CD4-positive, alpha-beta T cell treated with Interleukin-10 for 1 hour (primary cell): Measurements from ENCODE around the gene PHF20.
"Not testable (repeated sequence)": the region's sequence is repeated elsewhere in the genome, so short reads cannot be mapped to it uniquely, and the experiment has no call there.

ENCODE experiments used
- DNase-seq: peaks from one replicate; pipeline ENCODE4 v3.0.0-alpha.2; 2020

PHF20 gene

DNA sequence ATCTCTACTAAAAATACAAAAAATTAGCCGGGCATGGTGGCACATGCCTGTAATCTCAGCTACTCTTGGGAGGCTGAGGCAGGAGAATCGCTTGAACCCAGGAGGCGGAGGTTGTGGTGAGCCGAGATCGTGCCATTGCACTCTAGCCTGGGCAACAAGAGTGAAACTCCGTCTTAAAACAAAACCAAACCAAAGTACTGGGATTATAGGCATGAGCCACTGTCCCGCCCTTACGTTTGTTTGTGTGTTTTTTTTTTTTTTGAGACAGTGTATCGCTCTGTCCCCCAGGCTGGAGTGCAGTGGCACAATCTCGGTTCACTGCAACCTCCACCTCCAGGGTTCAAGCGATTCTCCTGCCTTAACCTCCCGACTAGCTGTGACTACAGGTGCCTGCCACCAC is 12.0 kb downstream of the PHF20 start:
- not testable (repeated sequence) for DNase-seq

DNA sequence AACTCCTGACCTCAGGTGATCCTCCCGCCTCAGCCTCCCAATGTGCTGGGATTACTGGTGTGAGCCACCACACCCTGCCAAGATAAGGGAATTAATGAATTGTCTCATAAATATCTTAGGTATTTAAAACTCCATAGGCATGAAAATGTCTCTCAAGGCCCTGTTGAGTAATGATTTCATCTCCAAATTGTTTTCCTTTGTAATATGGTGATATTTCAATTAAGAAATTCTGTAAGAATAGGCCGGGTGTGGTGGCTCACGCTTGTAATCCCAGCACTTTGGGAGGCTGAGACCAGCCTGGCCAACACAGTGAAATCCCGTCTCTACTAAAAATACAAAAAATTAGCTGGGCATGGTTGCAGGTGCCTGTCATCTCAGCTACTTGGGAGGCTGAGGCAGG is 13.7 kb downstream of the PHF20 start:
- not testable (repeated sequence) for DNase-seq

DNA sequence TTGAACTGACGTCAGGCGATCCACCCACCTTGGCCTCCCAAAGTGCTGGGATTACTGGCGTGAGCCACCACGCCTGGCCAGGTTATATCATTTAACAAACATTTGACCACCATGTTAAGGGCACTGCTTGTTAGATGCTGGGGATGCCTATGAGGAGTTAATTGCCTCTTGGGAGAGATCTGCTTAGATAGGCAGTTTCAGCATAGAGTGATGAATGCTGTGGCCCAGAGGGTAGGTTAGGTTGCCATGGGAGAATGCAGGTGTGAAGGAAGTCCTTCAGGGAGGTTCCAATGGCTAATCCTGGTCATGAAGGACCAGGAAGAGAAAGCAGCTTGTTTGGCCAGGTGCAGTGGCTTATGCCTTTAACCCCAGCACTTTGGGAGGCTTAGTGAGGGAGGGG is 17.0 kb downstream of the PHF20 start:
- DNase-seq, result no peak

DNA sequence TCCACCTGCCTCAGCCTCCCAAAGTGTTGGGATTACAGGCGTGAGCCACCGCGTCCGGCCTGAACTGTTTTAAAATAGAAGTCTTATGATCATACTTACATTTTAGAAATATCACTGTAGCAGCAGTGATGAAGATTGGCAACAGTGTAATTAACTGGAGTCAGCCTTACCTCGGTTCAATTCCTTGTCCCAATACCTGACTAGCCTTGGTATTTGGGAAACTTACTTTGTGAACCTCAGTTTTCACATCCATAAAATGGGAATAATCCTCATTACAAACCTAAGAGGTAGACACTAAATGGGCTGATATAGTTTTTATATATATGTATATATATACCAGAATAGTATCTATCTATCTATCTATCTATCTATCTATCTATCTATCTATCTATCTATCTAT is 19.3 kb downstream of the PHF20 start:
- no peak for DNase-seq

DNA sequence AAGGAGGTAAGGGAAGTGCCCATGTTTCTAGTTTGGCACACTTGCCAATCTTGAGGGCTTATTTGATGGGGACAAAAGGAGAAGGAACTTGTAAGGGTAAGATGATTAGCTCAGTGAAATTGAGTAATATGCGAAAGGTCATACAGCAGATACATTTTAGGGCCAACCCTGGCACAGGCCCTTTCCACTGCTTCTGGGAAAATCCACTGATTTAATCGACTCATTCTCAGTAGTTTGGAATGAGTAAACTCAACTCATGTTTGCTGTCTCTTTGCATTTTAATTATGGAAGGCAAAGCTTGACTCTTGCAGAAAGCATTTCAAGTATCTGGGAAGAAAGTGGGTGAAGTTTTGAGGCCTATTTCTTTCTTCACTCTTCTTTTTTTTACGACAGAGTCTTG is 20.0 kb downstream of the PHF20 start:
- no peak for DNase-seq

DNA sequence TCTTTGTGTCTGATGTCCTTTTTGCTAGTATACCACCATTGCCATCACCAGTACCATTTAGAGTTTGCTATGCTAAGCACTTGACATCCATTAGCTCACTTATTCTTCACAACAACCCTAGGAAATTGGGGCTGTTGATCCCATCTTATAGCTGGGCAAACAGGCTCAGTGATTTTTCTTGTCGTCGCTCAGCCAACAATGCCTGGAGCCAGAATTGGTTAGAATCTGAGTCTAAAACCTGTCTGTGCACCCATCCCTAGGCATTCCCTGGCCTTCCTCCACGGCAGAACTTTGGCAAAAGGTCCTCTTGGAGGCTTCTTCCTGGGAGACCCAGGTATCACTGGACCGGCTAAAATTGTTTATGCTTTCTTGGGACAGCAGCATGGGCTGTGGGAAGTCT is 20.9 kb downstream of the PHF20 start:
- DNase-seq, result no peak

DNA sequence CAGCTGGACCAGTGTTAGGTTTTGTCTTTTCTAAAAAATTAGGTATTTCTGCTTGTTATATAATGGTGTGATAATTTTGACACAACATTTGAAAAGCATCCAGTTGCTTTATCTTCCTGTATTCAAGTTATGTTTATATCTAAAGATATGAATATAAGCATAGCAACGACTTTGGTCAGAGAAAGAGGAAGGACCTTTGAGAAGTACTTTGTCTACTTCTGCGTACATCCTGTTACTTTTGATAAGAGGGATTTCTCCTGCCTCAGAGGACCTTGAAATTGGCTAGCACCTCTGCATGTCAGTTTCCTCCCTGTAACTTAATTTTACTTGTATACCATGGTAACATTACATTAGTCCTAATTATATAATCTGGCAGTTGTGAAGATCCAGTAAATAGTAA is 24.8 kb downstream of the PHF20 start:
- peak; percentile 42 for DNase-seq

DNA sequence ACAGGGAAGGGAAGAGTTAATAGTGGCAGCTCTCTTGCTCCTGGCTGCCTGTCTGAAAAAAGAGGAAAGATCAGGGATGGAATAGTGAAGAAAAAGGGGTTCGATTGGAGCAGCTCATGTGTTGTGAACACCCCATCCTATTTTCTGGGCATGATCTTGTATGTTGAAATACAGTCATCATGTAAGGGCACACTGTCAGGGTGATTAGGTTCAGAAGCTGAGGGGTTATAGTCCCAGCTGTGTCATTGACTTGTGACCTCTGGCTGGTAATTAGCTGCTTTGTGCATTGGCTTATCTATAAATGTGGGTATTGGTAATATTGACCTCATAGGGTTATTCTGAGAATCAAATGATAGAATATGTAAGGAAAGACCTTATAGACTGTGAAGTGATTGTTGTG is 30.1 kb downstream of the PHF20 start:
- DNase-seq, result no peak

DNA sequence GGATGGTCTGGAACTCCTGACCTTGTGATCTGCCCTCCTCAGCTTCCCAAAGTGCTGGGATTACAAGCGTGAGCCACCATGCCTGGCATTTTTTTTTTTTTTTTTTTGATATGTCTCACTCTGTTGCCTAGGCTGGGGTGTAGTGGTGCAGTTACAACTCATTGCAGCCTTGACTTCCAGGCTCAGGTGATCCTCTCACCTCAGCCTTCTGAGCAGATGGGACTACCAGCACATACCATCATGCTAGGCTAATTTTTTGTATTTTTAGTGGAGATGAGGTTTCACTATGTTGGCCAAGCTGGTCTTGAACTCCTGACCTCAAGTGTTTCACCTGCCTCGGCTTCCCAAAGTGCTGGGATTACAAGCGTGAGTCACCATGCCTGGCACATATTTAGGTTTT is 34.3 kb downstream of the PHF20 start:
- DNase-seq, result no peak

DNA sequence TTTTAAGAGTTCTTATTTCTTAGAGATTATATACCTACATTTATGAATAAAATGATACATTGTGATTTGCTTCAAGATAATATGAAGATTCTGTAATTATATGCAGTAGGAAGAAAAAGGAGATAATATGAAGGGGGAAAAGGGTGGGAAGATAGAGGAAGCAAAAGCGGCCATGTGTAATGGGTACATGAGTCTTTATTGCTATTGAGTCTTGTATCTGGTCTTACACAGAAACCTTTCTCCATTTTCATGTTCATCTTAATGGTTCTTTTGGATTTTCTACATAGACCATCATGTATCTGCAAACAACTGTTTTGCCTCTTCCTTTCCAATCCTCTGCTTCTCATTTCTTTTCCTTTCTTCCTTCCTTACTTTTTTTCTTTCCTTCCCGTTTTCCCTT is 36.1 kb downstream of the PHF20 start:
- DNase-seq, result no peak

DNA sequence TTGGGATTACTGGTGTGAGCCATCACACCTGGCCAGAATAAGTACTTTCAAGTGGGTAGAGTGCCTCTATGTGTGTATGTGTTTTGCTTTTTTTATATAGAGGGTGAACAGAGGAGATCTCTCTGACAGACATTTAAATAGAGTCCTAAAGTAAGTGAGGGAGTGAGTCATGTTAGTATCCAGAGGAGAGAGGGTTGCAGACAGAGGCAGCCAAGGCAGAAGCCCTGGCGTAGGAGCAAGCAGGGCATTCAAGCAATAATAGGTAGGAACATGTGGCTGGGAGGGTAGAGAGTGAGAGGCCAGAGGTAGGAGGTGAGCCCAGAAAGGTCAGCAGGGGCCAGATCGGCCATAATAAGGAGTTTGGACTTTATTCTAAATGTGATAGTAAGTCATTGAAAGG is 48.9 kb downstream of the PHF20 start:
- DNase-seq, result no peak

DNA sequence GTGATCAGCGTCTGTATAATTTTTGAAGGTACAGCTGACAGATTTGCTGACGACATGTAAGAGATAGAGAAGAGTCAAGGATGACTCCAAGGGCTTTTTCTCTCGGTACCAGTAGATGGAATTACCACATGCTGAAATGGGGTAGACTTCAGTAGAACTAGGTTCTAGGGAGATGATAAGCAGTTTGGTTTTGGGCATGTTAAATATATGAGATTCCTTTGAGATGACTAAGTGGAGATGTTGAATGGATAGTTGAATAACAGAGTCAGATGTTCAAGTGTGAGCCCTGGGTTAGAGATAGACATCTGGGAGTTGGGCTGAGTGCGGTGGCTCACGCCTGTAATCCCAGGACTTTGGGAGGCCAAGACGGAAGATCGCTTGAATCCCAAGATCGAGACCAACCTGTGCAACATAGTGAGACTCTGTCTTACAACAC is 50.0 kb downstream of the PHF20 start:
- no peak for DNase-seq

DNA sequence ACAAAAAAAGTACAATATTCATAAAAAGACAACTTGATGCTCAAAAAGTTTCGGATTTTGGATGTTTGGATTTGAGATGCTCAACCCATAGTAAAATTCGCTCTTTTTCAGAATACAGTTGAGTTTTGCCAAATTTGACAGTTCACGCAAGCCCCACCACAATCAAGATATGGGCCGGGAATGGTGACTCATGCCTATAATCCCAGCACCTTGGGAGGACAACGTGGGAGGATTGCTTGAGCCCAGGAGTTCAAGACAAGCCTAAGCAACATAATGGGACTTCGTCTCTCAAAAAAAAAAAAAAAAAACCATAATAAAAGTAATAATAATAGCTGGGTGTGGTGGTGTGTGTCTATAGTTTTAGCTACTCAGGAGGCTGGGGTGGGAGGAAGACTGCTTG is 51.3 kb downstream of the PHF20 start:
- DNase-seq, result no peak

DNA sequence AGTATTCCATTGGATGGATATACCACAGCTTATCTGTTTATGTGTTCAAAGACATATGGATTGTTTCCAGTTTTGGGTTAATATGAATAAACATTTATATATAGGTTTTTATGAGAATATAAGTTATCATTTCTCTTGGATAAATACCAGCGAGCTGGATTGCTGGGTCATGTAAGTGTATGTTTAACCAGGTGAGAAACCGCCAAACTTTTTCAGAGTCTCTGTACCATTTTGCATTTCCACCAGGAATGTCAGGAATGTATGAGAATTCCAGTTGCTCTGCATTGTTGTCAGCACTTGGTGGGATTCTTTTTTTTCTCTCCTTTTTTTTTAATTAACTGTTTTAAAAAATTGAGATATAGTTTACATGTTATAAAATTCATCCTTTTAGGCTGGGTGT is 52.1 kb downstream of the PHF20 start:
- no peak for DNase-seq

DNA sequence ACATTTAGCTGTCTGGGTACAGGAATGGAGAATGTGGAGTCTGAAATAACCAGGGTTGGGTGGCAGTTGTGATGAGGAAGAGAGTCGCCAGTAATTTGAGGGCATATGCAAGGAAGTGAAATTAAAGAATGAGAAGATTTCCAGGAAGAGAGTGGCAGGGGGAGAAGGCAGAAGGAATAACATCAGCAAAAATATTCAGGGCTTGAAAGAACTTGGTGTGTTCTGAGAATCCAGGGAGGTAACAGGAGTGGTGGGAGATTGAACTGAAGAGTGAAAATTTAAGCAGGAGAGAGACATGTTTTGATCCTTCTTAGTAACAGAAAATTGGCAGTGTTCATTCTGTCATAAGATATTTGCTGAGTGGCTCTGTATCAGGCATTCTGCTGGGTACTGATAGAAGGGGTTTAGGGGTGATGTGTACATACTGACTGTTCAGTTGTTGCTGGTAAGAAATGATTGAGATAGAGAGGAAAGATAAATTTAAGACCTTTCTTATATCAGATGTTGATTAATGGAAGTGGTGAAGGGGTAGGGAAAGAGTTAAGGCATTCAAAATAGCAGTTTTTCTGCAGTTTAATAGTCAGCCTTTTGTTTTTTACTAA is 54.7 kb downstream of the PHF20 start:
- no peak for DNase-seq

DNA sequence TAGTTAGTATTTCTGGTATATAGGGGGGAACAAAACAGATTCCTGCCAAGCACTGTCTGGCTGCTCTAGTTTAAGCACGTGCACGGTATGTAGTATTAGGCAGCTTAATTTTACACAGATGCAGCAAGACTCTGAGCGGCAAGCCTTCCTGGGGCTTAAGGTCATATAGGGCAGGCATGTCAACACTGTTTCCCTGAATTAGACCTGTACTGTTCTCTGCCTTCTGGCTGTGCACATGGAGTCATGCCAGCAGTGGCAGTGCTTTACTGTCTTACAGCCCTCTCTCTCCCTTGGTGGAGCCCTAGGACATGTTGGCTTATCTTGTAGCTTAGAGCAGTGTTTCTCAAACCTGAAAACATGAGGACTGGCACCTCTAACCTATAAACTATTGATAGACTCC is 56.6 kb downstream of the PHF20 start:
- DNase-seq, result no peak

DNA sequence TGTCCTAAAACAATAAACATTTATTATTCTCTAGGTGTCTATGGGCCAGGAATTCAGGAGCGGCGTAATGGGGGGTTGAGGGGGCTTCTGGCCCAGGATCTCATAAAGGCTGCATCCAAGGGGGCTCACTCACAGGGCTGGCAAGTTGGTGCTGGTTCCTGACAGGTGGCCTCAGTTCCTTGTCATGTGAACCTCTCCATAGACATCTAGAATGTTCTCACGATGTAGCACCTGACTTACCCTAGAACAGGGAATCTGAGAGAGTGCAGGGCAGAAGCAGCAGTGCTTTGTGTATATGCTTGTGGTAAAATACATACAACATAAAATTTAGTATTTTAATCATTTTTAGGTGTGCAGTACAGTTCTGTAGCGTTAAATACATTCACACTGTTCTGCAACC is 57.1 kb downstream of the PHF20 start:
- DNase-seq, result no peak

DNA sequence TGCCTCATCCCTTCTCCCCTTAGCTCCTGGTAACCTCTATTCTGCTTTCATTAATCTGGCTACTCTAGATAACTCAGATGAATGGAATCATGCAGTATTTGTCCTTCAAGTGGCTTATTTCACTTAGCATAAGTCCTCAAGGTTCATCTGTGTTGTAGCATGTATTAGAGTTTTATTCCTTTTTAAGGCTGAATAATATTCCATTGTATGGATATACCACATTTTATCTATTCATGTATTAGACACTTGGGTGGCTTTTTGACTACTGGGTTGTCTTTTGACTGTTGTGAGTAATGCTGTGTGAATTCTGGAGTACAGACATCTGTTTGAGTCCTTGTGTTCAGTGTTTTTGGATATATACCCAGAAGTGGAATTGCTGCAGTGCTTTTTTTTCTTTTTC is 58.4 kb downstream of the PHF20 start:
- DNase-seq, result no peak

DNA sequence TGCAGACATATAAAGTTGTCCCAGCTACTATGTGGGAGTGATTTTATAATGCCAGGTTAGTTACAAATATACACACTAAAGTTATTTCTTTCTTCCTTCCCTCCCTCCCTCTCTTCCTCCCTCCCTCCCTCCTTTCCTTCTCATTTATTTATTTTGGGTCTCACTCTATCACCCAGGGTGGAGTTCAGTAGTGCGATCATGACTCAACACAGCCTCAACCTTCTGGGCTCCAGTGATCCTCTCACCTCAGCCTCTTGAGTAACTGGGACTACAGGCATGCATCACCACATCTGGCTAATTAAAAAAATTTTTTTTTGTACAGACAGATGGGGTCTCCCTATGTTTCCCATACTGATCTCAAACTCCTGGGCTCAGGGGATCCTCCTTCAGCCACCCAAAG is 59.2 kb downstream of the PHF20 start:
- no peak for DNase-seq

DNA sequence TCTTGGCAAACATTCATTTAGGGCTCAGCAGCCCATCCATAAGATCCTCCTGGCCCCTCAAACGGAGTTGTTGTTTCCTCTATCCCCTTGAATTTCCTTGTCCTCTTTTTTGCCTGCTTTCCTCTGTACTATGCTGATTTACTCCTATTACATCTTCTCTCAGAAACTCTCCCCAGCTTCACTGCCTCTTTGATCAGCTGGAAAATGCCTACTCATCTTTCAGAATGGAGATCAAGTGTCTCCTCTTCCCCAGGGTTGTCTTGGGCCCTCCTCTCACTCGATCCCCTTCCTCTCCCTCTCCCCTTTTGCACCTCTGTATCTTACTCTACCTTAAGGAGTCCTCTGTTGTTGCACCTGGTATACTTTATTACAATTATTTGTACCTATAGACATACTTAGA is 60.2 kb downstream of the PHF20 start:
- no peak for DNase-seq

DNA sequence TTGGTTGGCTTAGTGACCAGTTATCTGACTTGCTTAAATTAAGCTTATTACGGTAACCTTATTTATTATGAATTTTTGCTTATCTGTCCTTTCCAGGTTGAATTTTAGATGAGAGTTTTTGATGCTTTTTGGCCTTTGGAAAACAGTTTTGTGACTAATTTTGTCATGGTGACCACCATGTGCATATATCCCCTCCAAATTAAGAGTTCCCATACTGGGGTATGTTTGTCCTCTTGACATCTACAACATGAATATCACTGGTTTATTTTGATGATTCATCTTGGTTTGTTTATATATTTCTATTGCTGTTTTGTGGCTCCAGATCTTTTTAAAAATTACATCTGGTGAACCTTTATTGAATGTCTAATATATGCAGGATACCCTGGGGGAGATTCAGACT is 61.4 kb downstream of the PHF20 start:
- no peak for DNase-seq

DNA sequence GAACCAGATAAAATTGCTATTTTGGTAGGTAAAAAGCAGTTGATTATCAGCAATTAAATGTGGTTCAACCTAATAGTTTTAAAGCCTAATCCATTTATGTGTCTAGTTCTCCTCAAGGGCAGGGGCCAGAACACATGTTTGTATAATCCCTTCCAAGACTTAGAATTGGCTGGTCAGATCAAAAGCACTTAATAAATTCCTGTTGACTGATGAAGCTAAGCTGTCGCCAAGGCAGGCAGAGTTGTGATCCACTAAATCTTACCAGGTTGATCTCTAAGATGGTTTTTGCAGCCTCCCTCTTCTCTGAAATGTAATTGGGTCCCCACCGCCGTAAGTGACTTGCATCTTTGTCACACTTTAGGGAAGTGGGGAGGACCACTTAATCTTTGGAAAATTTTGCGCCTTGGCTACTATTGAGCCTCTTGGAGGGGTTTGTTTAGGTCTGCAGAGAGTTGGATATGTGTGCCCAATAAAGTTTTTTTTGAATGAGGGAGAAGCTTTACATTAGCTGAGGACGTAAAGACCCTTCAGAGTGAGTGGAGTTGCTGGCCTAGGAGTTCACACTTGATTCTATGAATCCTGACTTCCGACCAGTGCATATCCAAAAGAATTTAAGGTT is 65.9 kb downstream of the PHF20 start:
- no peak for DNase-seq

DNA sequence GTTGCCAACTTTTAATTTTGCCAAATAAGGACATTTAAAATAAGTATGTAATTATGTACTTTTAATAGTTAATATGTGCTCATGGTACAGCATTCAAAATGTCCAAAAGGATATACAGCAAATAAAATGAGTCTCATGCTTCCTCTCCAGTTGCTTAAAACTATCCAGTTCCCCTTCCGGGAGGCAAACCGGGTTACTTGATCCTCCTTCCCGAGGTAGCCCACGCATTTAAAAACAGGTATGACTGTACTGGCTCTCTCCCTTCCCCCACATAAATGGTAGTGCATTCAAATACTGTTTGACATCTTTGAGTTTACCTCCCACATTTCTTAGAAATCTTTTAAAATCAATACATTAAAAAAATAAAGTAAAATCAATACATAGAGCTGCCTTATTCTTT is 66.4 kb downstream of the PHF20 start:
- DNase-seq, result no peak

DNA sequence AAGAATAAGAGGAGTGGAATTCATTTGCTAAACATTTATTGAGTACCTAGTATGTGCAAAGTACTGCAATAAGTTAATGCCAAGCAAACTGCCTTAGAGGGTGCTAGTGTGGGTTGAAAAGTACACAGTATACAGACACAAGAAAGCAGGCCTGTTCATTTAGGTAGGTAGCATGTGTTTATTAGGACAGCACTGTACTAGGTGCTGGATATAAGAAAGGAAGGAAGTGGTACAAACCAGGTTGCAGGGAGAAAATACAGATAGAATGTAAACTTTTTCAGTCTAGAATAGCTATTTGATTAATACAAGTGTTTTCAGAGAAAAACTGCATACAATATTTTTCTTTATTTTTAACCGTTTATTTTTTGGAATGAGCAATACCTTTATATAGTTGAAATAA is 68.1 kb downstream of the PHF20 start:
- no peak for DNase-seq

DNA sequence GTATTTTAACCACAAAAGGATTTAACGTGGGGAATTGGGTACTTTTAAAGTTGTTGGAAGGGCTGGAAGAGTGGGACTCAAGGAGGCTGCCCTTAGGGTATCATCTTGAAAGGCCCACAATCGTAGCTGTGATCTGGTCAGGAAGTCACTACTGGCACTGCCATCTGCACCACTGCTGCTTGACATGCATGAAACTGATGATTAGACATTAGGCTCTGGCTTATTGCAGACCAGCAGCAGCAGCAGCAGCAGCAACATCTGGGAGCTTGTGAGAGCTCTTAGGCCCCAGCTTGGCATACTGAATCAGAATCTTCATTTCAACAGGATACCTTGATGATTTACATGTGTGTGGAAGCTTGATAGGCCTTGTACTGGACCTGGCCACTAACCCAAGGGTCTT is 68.6 kb downstream of the PHF20 start:
- no peak for DNase-seq

DNA sequence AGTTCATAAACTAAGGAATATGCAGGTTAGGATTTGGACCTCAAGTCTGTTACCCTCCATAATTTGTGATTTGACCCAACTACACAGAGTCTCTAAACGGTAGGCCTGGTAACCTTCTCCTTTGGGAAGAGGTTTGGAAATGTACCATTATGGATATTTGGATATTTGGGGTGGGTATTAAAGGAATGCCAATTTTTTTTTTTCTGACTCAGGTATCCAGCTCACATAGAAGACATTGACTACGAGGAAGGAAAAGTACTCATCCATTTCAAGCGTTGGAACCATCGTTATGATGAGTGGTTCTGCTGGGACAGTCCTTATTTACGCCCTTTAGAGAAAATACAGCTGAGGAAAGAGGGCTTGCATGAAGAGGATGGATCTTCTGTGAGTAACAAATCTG is 70.5 kb downstream of the PHF20 start:
- DNase-seq, result no peak
